CD14-positive monocyte (primary cell): ENCODE results near the gene CTAG1A. TPM values are rescaled to one million over a fixed set of nuclear protein-coding genes. Genes with fewer than 3 reads are reported as not detected.

Source experiments
- polyA plus RNA-seq, 3 donors: library from polyadenylated mRNA; depleted of rRNA in 1 of 3; unstranded in 2 of 3; stranded (reverse) in 1 of 3; fragments of 300-500 nt in 2 of 3; fragments of >200 nt in 1 of 3; fragmentation: Illumina TruSeq in 2 of 3; gene quantifications; 1 replicate in 2 of 3; 2 replicates in 1 of 3; pipeline ENCODE4 v1.2.3, GENCODE V29; 2012 to 2021
- small RNA-seq: library from RNA; depleted of rRNA; stranded (forward); fragments of <200 nt; gene quantifications from one replicate; pipeline ENCODE3, GENCODE V24; 2012; ENCODE audit warnings: low read depth; ENCODE audit not compliant: insufficient read length

CTAG1A gene
- polyA plus RNA-seq, 3 donors: not detected

Small RNA genes lying within 50 kb of the gene (small RNA-seq; reads per million reads assigned to genes)
- gene AC244090.1 (not detected), gene AC244107.2 (not detected)

Other genes starting within 250 kb of the CTAG1A start
- 100 to 1,000 TPM; 111 to 874 (median 219) TPM for gene FLNA, start 210.5 kb upstream of the CTAG1A start, polyA plus RNA-seq
- gene EMD, start 205.8 kb upstream of the CTAG1A start, polyA plus RNA-seq: 100 to 1,000 TPM in 1 of 3 donors, 10 to 100 TPM in 2; 14.0 to 126 (median 17.6) TPM
- 1,000 to 10,000 TPM; 1,536 to 5,639 (median 1,724) TPM for gene RPL10, start 186.8 kb upstream of the CTAG1A start, polyA plus RNA-seq
- 10 to 100 TPM; 26.2 to 64.5 (median 27.2) TPM for gene DNASE1L1, start 175.9 kb upstream of the CTAG1A start, polyA plus RNA-seq
- gene TAFAZZIN, start 173.6 kb upstream of the CTAG1A start, polyA plus RNA-seq: 100 to 1,000 TPM in 1 of 3 donors, 10 to 100 TPM in 2; 21.7 to 166 (median 21.9) TPM
- 100 to 1,000 TPM; 116 to 178 (median 145) TPM for gene ATP6AP1, start 156.5 kb upstream of the CTAG1A start, polyA plus RNA-seq
- 100 to 1,000 TPM in 1 of 3 donors, 10 to 100 TPM in 2; 15.8 to 398 (median 21.3) TPM for gene GDI1, start 148.0 kb upstream of the CTAG1A start, polyA plus RNA-seq
- gene FAM50A, start 141.0 kb upstream of the CTAG1A start, polyA plus RNA-seq: 10 to 100 TPM; 23.9 to 88.9 (median 46.4) TPM
- 10 to 100 TPM in 1 of 3 donors, under 1 TPM in 1, not detected in 1; 0.02 to 10.9 TPM for gene PLXNA3, start 126.9 kb upstream of the CTAG1A start, polyA plus RNA-seq
- 10 to 100 TPM; 12.4 to 30.9 (median 18.6) TPM for gene LAGE3, start 105.9 kb upstream of the CTAG1A start, polyA plus RNA-seq
- gene UBL4A, start 98.5 kb upstream of the CTAG1A start, polyA plus RNA-seq: 10 to 100 TPM; 27.9 to 29.0 (median 28.1) TPM
- 10 to 100 TPM; 25.3 to 33.1 (median 26.7) TPM for gene SLC10A3, start 94.5 kb upstream of the CTAG1A start, polyA plus RNA-seq
- 10 to 100 TPM; 14.5 to 26.5 (median 16.3) TPM for gene FAM3A, start 68.9 kb upstream of the CTAG1A start, polyA plus RNA-seq
- gene G6PD, start 38.3 kb upstream of the CTAG1A start, polyA plus RNA-seq: 100 to 1,000 TPM in 1 of 3 donors, 10 to 100 TPM in 2; 10.7 to 165 (median 14.7) TPM
- 10 to 100 TPM; 31.3 to 60.8 (median 33.7) TPM for gene IKBKG, start 37.5 kb upstream of the CTAG1A start, polyA plus RNA-seq
- not detected for gene CTAG1B, start 34.1 kb downstream of the CTAG1A start, polyA plus RNA-seq
- not detected for gene CTAG2, start 68.4 kb downstream of the CTAG1A start, polyA plus RNA-seq
- gene GAB3, start 165.9 kb downstream of the CTAG1A start, polyA plus RNA-seq: 10 to 100 TPM in 1 of 3 donors, 1 to 10 TPM in 2; 6.2 to 44.0 (median 9.5) TPM
- 10 to 100 TPM; 14.1 to 21.6 (median 17.0) TPM for gene DKC1, start 177.7 kb downstream of the CTAG1A start, polyA plus RNA-seq
- 100 to 1,000 TPM; 120 to 139 (median 135) TPM for gene MPP1, start 220.4 kb downstream of the CTAG1A start, polyA plus RNA-seq
- not detected for gene SMIM9, start 249.5 kb downstream of the CTAG1A start, polyA plus RNA-seq